Upper lobe of left lung (tissue), 6 donors: Measurements from ENCODE around the gene MOCS1. TPM values are rescaled to one million over a fixed set of nuclear protein-coding genes. Genes with fewer than 3 reads are reported as not detected.
A peak's percentile ranks its signal among the peaks of the same experiment; 100 is the strongest.

Source experiments
- ATAC-seq, 2 donors: fragments of 200-7000 bp; cut with Tn5 transposase; one replicate each; pipeline ENCODE4 v1.9.1; 2022; ENCODE audit warnings: mild to moderate bottlenecking in 2 of 2, moderate library complexity in 2 of 2; ENCODE audit not compliant: low FRiP score in 2 of 2
- DNase-seq, 2 donors: peaks; one replicate each; pipeline ENCODE4 v3.0.0-alpha.2; 2019 to 2020
- H3K27ac ChIP-seq, 4 donors: fragments of 200-600 bp; sonication (generic); one replicate each; pipeline ENCODE4 v1.5.1; 2016 to 2019
- H3K27me3 ChIP-seq, 4 donors: fragments of 200-600 bp; sonication (generic); one replicate each; pipeline ENCODE4 v1.5.1; 2017 to 2019
- H3K36me3 ChIP-seq, 4 donors: fragments of 200-600 bp; sonication (generic); one replicate each; pipeline ENCODE4 v1.5.1; 2016 to 2019
- H3K4me1 ChIP-seq, 4 donors: fragments of 200-600 bp; sonication (generic); one replicate each; pipeline ENCODE4 v1.5.1; 2018 to 2019
- H3K4me3 ChIP-seq, 4 donors: fragments of 200-600 bp; sonication (generic); one replicate each; pipeline ENCODE4 v1.5.1; 2017 to 2019; ENCODE audit warnings: mild to moderate bottlenecking in 2 of 4, moderate library complexity in 1 of 4
- H3K9me3 ChIP-seq, 4 donors: fragments of 200-600 bp; sonication (generic); one replicate each; pipeline ENCODE4 v1.5.1; 2018 to 2019
- EP300 ChIP-seq, 4 donors: sonication (generic); formaldehyde crosslinking; IDR thresholded peaks; one replicate each; pipeline ENCODE4 v1.5.1; 2017; ENCODE audit warnings: antibody characterized with exemption in 4 of 4, control low read depth in 2 of 4
- POLR2A ChIP-seq, 4 donors: fragments of 450-650 bp; IDR thresholded peaks; one replicate each; pipeline ENCODE4 v1.5.1; 2016 to 2017; ENCODE audit warnings: antibody characterized with exemption in 4 of 4, mild to moderate bottlenecking in 2 of 4
- POLR2AphosphoS5 ChIP-seq, 2 donors: sonication (generic); formaldehyde crosslinking; IDR thresholded peaks; one replicate each; pipeline ENCODE4 v1.5.1; 2017; ENCODE audit warnings: antibody characterized with exemption in 2 of 2
- WGBS, 2 donors: methylation state at CpG; one replicate each; pipeline ENCODE4 v1.1.5; 2017 to 2018; 5-methylcytosine and 5-hydroxymethylcytosine counted together
- total RNA-seq, 6 donors: library from RNA; depleted of rRNA in 4 of 6; stranded (reverse); fragments of >200 nt in 4 of 6; gene quantifications; one replicate each; pipeline versions ENCODE4 v1.1.0 to v1.2.1, GENCODE V29; 2016 to 2021
- TF ChIP-seq, protein P1 (sequence below), 6 experiments: fragments of 450-650 bp in 4 of 6; fragments of 200-600 bp in 2 of 6; sonication (generic) in 2 of 6; IDR thresholded peaks; one replicate each; pipeline ENCODE4 v1.5.1; 2016 to 2019; ENCODE audit warnings: antibody characterized with exemption in 6 of 6
- donor health status: DM: no; HTN: no; CAD: no; lungs with moderate emphysema.
- donor health status: DM: no; HTN: yes; CAD: no; lungs with severe emphysema.

MOCS1 gene
- total RNA-seq, 6 donors from 2014 or later, result 15.0 to 49.2 (median 26.3) TPM

DNA sequence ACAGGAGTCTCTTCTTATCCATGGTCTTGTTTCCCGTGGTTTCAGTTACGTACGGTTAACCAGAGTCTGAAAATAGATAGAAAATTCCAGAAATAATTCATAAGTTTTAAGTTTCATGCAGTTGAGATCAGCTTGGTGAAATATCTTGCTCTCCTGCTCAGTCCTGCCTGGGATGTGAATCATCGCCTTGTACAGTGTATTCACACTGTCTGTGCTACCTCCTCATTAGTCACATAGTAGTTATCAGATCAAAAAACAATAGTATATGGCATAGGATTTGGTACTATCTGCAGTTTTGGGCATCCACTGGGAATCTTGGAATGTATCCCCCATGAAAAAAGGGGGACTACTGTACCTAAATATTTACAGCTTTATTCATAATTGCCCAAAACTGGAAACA lies 22.7 kb upstream of the MOCS1 start:
- WGBS, 2 donors, result 92 to 94% methylated on average over 4 of the region's 4 CpGs
- ATAC-seq (no peak), DNase-seq (no peak)
- no peak for TF ChIP-seq POLR2AphosphoS5 (IDR thresholded peaks at IDR 0.05)
- H3K36me3 ChIP-seq, result no peaks in the 10 kb centered on the region
- H3K27me3 ChIP-seq, result no peaks in the 10 kb centered on the region
- H3K9me3 ChIP-seq, result no peaks in the 10 kb centered on the region
- no peak overlapping the region for H3K27ac ChIP-seq
- H3K4me1 ChIP-seq, result no peaks in the 10 kb centered on the region
- no peak overlapping the region for H3K4me3 ChIP-seq

DNA sequence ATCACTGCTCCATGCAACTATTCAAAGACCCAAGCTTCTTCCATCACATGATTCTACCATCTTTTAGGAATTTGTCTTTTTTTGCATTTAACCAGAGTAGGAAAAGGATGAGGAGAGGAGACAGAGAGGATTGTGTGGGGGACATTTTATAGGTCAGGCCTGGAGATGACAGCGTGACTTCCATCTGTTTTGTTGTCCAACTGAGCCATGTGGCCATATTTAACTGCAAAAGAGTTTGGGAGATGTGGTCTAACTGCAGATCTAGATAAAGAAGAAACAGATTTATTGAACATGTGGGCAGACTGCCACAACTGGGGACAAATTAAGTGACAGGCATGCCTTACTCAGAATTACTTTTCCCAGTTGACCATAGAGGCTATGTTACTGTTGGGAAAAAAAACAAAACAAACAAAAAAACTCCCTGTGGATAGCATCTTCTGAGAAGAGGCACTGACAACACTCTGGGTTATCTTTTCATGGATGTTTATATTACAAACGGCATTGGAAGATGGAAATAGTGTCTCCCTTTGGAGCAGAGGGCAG lies 18.9 kb upstream of the MOCS1 start:
- WGBS, 2 donors, result 61 to 67% methylated on average over 2 of the region's 2 CpGs
- ATAC-seq, result no peak
- Histone ChIP-seq H3K36me3 (no peaks in the 10 kb centered on the region), H3K27ac (no peak overlapping the region), H3K27me3 (no peaks in the 10 kb centered on the region), H3K4me1 (no peaks in the 10 kb centered on the region), H3K4me3 (no peak overlapping the region), H3K9me3 (no peaks in the 10 kb centered on the region)
- no peak for DNase-seq
- TF ChIP-seq EP300 (IDR thresholded peaks at IDR 0.05), result no peak
- no peak for TF ChIP-seq POLR2A (IDR thresholded peaks at IDR 0.05)
- no peak for TF ChIP-seq POLR2AphosphoS5 (IDR thresholded peaks at IDR 0.05)
- TF ChIP-seq, protein P1, sequence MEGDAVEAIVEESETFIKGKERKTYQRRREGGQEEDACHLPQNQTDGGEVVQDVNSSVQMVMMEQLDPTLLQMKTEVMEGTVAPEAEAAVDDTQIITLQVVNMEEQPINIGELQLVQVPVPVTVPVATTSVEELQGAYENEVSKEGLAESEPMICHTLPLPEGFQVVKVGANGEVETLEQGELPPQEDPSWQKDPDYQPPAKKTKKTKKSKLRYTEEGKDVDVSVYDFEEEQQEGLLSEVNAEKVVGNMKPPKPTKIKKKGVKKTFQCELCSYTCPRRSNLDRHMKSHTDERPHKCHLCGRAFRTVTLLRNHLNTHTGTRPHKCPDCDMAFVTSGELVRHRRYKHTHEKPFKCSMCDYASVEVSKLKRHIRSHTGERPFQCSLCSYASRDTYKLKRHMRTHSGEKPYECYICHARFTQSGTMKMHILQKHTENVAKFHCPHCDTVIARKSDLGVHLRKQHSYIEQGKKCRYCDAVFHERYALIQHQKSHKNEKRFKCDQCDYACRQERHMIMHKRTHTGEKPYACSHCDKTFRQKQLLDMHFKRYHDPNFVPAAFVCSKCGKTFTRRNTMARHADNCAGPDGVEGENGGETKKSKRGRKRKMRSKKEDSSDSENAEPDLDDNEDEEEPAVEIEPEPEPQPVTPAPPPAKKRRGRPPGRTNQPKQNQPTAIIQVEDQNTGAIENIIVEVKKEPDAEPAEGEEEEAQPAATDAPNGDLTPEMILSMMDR (IDR thresholded peaks at IDR 0.05), result no peak

DNA sequence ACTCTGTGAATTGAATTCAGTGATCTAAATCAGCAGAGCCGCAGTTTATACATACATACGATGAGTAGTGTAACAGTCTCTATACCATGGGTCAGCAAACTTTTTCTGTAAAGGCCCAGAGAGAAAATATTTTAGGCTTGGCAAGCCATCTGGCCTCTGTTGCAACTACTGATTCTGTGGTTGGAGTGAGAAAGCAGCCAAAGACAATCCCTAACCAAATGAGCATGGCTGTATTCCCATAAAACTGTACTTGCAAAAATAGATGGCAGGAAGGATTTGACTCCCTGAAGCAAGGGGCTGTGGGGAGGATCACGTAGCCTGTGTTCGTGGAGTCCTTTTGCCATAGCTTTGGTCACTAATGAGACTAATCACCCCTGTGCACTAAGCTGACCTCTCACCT lies 17.9 kb upstream of the MOCS1 start:
- ATAC-seq (peak in 1 of 2 donors; percentile 54), DNase-seq (no peak)
- no peaks in the 10 kb centered on the region for H3K4me1 ChIP-seq
- no peak overlapping the region for H3K4me3 ChIP-seq
- 83 to 88% methylated on average over 4 of the region's 4 CpGs for WGBS, 2 donors
- H3K27me3 ChIP-seq, result no peaks in the 10 kb centered on the region
- no peak for TF ChIP-seq POLR2A (IDR thresholded peaks at IDR 0.05)
- no peak for TF ChIP-seq POLR2AphosphoS5 (IDR thresholded peaks at IDR 0.05)
- TF ChIP-seq, protein P1 (IDR thresholded peaks at IDR 0.05), result no peak
- TF ChIP-seq EP300 (IDR thresholded peaks at IDR 0.05), result no peak
- H3K36me3 ChIP-seq, result no peaks in the 10 kb centered on the region
- H3K27ac ChIP-seq, result peak overlapping the region in 1 of 4 donors; percentile 3
- no peaks in the 10 kb centered on the region for H3K9me3 ChIP-seq

DNA sequence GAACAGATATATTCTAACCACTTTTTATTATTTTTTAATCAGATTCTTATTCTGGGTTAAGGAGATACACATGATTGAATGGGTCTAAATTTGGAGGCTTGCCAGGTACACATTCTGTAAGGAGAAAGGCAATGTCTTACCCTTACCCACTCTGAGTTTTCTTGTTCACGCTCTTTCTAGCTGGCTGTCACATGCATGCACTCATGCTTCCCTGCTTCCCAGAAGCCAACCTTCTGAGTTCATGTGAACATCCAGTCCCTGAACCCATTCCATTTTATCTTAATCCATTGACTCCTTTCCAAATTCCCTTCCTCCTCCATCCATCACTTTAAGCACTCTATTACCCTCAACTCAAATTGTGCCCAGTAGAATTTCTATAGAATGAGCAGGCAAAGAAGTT lies 17.5 kb upstream of the MOCS1 start:
- TF ChIP-seq, protein P1 (IDR thresholded peaks at IDR 0.05), result no peak
- TF ChIP-seq EP300 (IDR thresholded peaks at IDR 0.05), result no peak
- TF ChIP-seq POLR2AphosphoS5 (IDR thresholded peaks at IDR 0.05), result no peak
- no peak for TF ChIP-seq POLR2A (IDR thresholded peaks at IDR 0.05)
- H3K36me3 ChIP-seq, result no peaks in the 10 kb centered on the region
- no peak for DNase-seq
- WGBS, 2 donors, result 71 to 88% methylated on average over 1 of the region's 1 CpG
- peak in 1 of 2 donors; percentile 18 for ATAC-seq
- no peaks in the 10 kb centered on the region for H3K9me3 ChIP-seq
- no peaks in the 10 kb centered on the region for H3K27me3 ChIP-seq
- peak overlapping the region in 1 of 4 donors; percentile 3 for H3K27ac ChIP-seq
- no peaks in the 10 kb centered on the region for H3K4me1 ChIP-seq
- H3K4me3 ChIP-seq, result no peak overlapping the region

DNA sequence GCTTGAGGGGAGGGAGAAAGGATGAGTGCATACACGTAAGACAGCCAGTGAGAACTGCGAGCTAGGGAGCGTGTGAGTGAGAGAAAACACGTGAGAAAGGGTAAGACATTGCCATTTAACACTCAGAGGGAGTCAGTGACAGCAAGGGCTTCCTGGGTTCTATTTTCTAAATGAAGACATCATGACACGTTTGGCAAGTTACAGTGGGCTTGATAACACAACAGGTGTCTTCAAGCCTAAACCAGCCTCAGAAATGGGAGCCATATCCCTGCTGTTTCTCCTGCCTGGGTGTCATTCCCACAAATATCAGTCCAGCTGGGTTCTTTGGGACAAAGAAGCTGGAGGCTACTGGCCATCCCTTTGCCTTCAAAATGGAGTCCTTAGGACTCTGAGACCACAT lies 16.9 kb upstream of the MOCS1 start:
- DNase-seq, result no peak
- no peak for TF ChIP-seq EP300 (IDR thresholded peaks at IDR 0.05)
- TF ChIP-seq, protein P1 (IDR thresholded peaks at IDR 0.05), result no peak
- no peak for TF ChIP-seq POLR2AphosphoS5 (IDR thresholded peaks at IDR 0.05)
- no peak for TF ChIP-seq POLR2A (IDR thresholded peaks at IDR 0.05)
- 73 to 76% methylated on average over 5 of the region's 5 CpGs for WGBS, 2 donors
- H3K4me1 ChIP-seq, result no peaks in the 10 kb centered on the region
- H3K9me3 ChIP-seq, result no peaks in the 10 kb centered on the region
- ATAC-seq, result no peak
- no peaks in the 10 kb centered on the region for H3K36me3 ChIP-seq
- no peak overlapping the region for H3K4me3 ChIP-seq
- H3K27ac ChIP-seq, result no peak overlapping the region
- no peaks in the 10 kb centered on the region for H3K27me3 ChIP-seq
